CD14-positive monocyte (primary cell): ENCODE data around the gene IDNK. TPM values are rescaled to one million over a fixed set of nuclear protein-coding genes. Genes with fewer than 3 reads are reported as not detected.

ENCODE experiments used
- DNase-seq, 3 donors: peaks; one replicate each; pipeline ENCODE4 v3.0.0-alpha.2; 2011 to 2022
- H2AFZ ChIP-seq: 2 replicates; pipeline ENCODE4 v1.6.0; 2012; ENCODE audit warnings: mild to moderate bottlenecking, low read depth, low read length, inconsistent platforms; ENCODE audit not compliant: insufficient read depth, poor library complexity, severe bottlenecking
- H3K27ac ChIP-seq, 2 donors: 1 replicate in 1 of 2; 2 replicates in 1 of 2; pipeline ENCODE4 v1.5.1; 2012 to 2013; ENCODE audit warnings: low read length in 2 of 2, control low read depth in 1 of 2, inconsistent platforms in 1 of 2, low read depth in 1 of 2, mild to moderate bottlenecking in 1 of 2
- H3K27me3 ChIP-seq, 2 donors: one replicate each; pipeline versions ENCODE4 v1.6.0 to v1.6.1; 2011 to 2013; ENCODE audit warnings: low read length in 2 of 2; ENCODE audit not compliant: control insufficient read depth in 2 of 2, insufficient read depth in 2 of 2
- H3K36me3 ChIP-seq, 2 donors: replicated peaks in 1 of 2; 1 replicate in 1 of 2; 2 replicates in 1 of 2; pipeline versions ENCODE4 v1.5.1 to v1.6.1; 2012 to 2013; ENCODE audit warnings: low read length in 2 of 2, control low read depth in 1 of 2, inconsistent platforms in 1 of 2, mild to moderate bottlenecking in 1 of 2; ENCODE audit not compliant: insufficient read depth in 2 of 2, control insufficient read depth in 1 of 2
- H3K4me1 ChIP-seq, 2 donors: 1 replicate in 1 of 2; 2 replicates in 1 of 2; pipeline versions ENCODE4 v1.5.1 to v1.6.1; 2012 to 2013; ENCODE audit warnings: low read length in 2 of 2, control low read depth in 1 of 2, inconsistent platforms in 1 of 2, mild to moderate bottlenecking in 1 of 2, moderate library complexity in 1 of 2; ENCODE audit not compliant: insufficient read depth in 2 of 2, control insufficient read depth in 1 of 2
- H3K4me2 ChIP-seq: replicated peaks from 2 replicates; pipeline ENCODE3; 2012; ENCODE audit warnings: low read length, moderate library complexity, mild to moderate bottlenecking; ENCODE audit not compliant: poor library complexity, severe bottlenecking; ENCODE audit errors: extremely low read depth
- H3K4me3 ChIP-seq, 3 experiments: fragments of 200-600 bp in 1 of 3; sonication (generic) in 1 of 3; replicated peaks in 1 of 3; 1 replicate in 2 of 3; 2 replicates in 1 of 3; pipeline ENCODE4 v1.5.1; 2011 to 2013; ENCODE audit warnings: low read length in 3 of 3, mild to moderate bottlenecking in 3 of 3, control low read depth in 2 of 3, low read depth in 2 of 3, inconsistent platforms in 1 of 3, moderate library complexity in 1 of 3
- H3K79me2 ChIP-seq: 2 replicates; pipeline ENCODE4 v1.6.0; 2012; ENCODE audit warnings: mild to moderate bottlenecking, control low read depth, inconsistent platforms, low read length, moderate library complexity; ENCODE audit not compliant: insufficient read depth
- H3K9ac ChIP-seq: 2 replicates; pipeline ENCODE4 v1.6.0; 2017; ENCODE audit warnings: low read length, mild to moderate bottlenecking; ENCODE audit not compliant: insufficient read depth, poor library complexity, severe bottlenecking
- H3K9me3 ChIP-seq, 2 donors: replicated peaks in 1 of 2; 1 replicate in 1 of 2; 2 replicates in 1 of 2; pipeline versions ENCODE4 v1.5.1 to v1.6.1; 2012 to 2013; ENCODE audit warnings: low read length in 2 of 2, control low read depth in 1 of 2; ENCODE audit not compliant: control insufficient read depth in 1 of 2, insufficient read depth in 1 of 2
- H4K20me1 ChIP-seq: 2 replicates; pipeline ENCODE4 v1.6.0; 2012; ENCODE audit warnings: mild to moderate bottlenecking, low read length, control low read depth, moderate library complexity; ENCODE audit not compliant: insufficient read depth
- H3K27ac Mint-ChIP-seq, 7 donors: one replicate each; pipeline ENCODE4 v1.8.0; 2020; ENCODE audit warnings: mild to moderate bottlenecking in 7 of 7, mixed read lengths in 7 of 7, moderate library complexity in 6 of 7, inconsistent platforms in 2 of 7
- H3K27me3 Mint-ChIP-seq, 3 donors: one replicate each; pipeline ENCODE4 v1.8.0; 2021 to 2022; ENCODE audit warnings: low read depth in 3 of 3, mild to moderate bottlenecking in 3 of 3, mixed read lengths in 3 of 3, moderate library complexity in 3 of 3, inconsistent platforms in 1 of 3
- H3K36me3 Mint-ChIP-seq, 2 donors: one replicate each; pipeline ENCODE4 v1.8.0; 2020; ENCODE audit warnings: mixed read lengths in 2 of 2, inconsistent platforms in 1 of 2, mild to moderate bottlenecking in 1 of 2
- H3K4me1 Mint-ChIP-seq: one replicate; pipeline ENCODE4 v1.8.0; 2020; ENCODE audit warnings: mild to moderate bottlenecking, mixed read lengths
- H3K4me3 Mint-ChIP-seq, 2 donors: one replicate each; pipeline ENCODE4 v1.8.0; 2020; ENCODE audit warnings: mild to moderate bottlenecking in 2 of 2, mixed read lengths in 2 of 2, moderate library complexity in 1 of 2
- H3K9me3 Mint-ChIP-seq, 7 donors: one replicate each; pipeline ENCODE4 v1.8.0; 2020 to 2022; ENCODE audit warnings: mixed read lengths in 7 of 7, mild to moderate bottlenecking in 6 of 7, moderate library complexity in 6 of 7, inconsistent platforms in 2 of 7
- CTCF ChIP-seq: fragments of 200-600 bp; IDR thresholded peaks from one replicate; pipeline ENCODE4 v1.8.0; 2022; ENCODE audit warnings: antibody characterized with exemption, mild to moderate bottlenecking
- WGBS: methylation state at CpG from one replicate; pipeline ENCODE4 v1.1.5; 2013; ENCODE audit warnings: missing lambda C conversion rate; ENCODE audit not compliant: insufficient coverage; 5-methylcytosine and 5-hydroxymethylcytosine counted together
- intact Hi-C, 2 donors: fragments of 100-400 bp; cut with micrococcal nuclease; formaldehyde crosslinking; loops; one replicate each; pipeline versions ENCODE4 v1.15.0 to v1.15.1; 2023
- polyA plus RNA-seq, 3 donors: library from polyadenylated mRNA; depleted of rRNA in 1 of 3; unstranded in 2 of 3; stranded (reverse) in 1 of 3; fragments of 300-500 nt in 2 of 3; fragments of >200 nt in 1 of 3; fragmentation: Illumina TruSeq in 2 of 3; gene quantifications; 1 replicate in 2 of 3; 2 replicates in 1 of 3; pipeline ENCODE4 v1.2.3, GENCODE V29; 2012 to 2021

IDNK gene
- polyA plus RNA-seq, 3 donors: 5.6 to 13.3 (median 10.6) TPM

GRCh38 chr9:83628540-83628939 lies 5.6 kb downstream of the IDNK start:
- Histone ChIP-seq H3K27ac (no peak overlapping the region), H3K4me1 (peaks cover 7 to 11% of the 10 kb centered on the region in 2 donors), H3K36me3 (peaks cover 4 to 12% of the 10 kb centered on the region in 2 donors), H2AFZ (no peak overlapping the region), H3K79me2 (no peaks in the 10 kb centered on the region), H3K9me3 (no peaks in the 10 kb centered on the region), H3K9ac (no peak overlapping the region), H4K20me1 (no peaks in the 10 kb centered on the region), H3K27me3 (no peaks in the 10 kb centered on the region), H3K4me2 (no peak overlapping the region), H3K4me3 (no peak overlapping the region)
- H3K36me3 Mint-ChIP-seq: peaks cover 18 to 39% of the 10 kb centered on the region in 2 donors
- peak in 2 of 3 donors; percentile 7 to 50 for DNase-seq
- H3K4me3 Mint-ChIP-seq: no peak overlapping the region
- 50% methylated on average over 2 of the region's 5 CpGs for WGBS
- H3K27me3 Mint-ChIP-seq: peaks cover 0 to 3% (median 2%) of the 10 kb centered on the region in 3 donors
- peaks cover 22% of the 10 kb centered on the region for H3K4me1 Mint-ChIP-seq
- peaks cover 0 to 3% (median 0%) of the 10 kb centered on the region in 7 donors for H3K9me3 Mint-ChIP-seq
- intact Hi-C loops: no loop called here
- TF ChIP-seq CTCF: no peak
- peak overlapping the region in 1 of 7 donors; percentile 31 for H3K27ac Mint-ChIP-seq

GRCh38 chr9:83629433-83630104 lies 6.6 kb downstream of the IDNK start:
- H3K27me3 ChIP-seq: no peaks in the 10 kb centered on the region
- Mint-ChIP-seq H3K9me3 (peaks cover 0 to 3% (median 0%) of the 10 kb centered on the region in 7 donors), H3K4me3 (no peak overlapping the region), H3K4me1 (peaks cover 11% of the 10 kb centered on the region), H3K27ac (no peak overlapping the region), H3K27me3 (peaks cover 0 to 3% (median 0%) of the 10 kb centered on the region in 3 donors), H3K36me3 (peaks cover 18 to 36% of the 10 kb centered on the region in 2 donors)
- no peak overlapping the region for H3K4me2 ChIP-seq
- H2AFZ ChIP-seq: no peak overlapping the region
- no peak for TF ChIP-seq CTCF
- no peak for DNase-seq
- H3K79me2 ChIP-seq: no peaks in the 10 kb centered on the region
- no peaks in the 10 kb centered on the region for H4K20me1 ChIP-seq
- H3K9ac ChIP-seq: no peak overlapping the region
- peaks cover 0 to 3% of the 10 kb centered on the region in 2 donors for H3K4me1 ChIP-seq
- peaks cover 4 to 12% of the 10 kb centered on the region in 2 donors for H3K36me3 ChIP-seq
- H3K4me3 ChIP-seq: no peak overlapping the region
- intact Hi-C loops: no loop called here
- H3K9me3 ChIP-seq: no peaks in the 10 kb centered on the region
- 100% methylated on average over 6 of the region's 7 CpGs for WGBS
- H3K27ac ChIP-seq: no peak overlapping the region
